ENCODE results near the gene PMEPA1.

The PMEPA1 gene

DNA sequence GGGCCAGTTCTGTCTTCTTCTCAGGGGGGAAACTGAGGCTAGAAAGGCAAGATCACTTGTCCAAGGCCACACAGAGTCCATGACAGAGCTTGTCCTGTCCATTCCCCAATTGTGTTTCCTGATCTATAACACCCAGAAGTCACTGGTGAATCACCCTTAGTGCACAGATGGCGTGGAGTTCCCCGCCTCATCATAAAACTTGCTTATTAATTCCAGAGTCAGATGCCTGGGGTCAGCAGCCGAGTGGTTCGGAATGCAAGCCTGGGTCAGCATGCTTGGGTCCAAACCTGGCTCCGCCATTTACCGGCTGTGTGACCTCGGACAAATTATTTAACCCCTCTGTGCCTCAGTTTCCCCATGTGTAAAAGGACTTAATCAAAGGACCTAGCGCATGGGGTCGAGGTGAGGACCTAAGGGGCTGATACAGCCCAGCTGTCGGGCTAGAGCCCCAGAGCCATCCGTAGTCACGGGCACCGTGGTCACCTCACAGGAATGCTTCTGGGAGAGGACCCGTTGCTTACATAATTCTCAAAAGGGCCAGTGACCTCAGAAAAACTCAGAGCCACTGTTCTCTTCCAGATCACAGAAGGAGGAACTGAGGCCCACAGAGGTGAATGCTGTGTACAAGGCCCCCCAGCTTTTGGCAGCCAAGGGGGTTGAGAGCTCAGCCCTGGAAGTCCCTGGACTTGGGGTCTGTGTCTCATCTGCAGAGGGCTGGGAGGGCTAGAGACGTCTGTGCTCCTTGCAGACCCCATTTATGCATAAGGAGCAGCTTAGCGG is 88.2 kb downstream of the PMEPA1 start (continued):
- TF ChIP-seq ZFHX2 (tag by site-specific recombination; conservative IDR thresholded peaks at IDR 0.05): no peak
- no peak for TF ChIP-seq ZNF202 (tag by site-specific recombination; IDR thresholded peaks at IDR 0.05; ENCODE audit: borderline replicate concordance)

- Histone ChIP-seq H3K4me3 (ENCODE audit: low read depth, low read length) (no peak overlapping the region), H3K36me3 (ENCODE audit: control insufficient read depth in 2 of 2, insufficient read depth in 1 of 2, low read length in 2 of 2) (no peaks in the 10 kb centered on the region), H3K9me3 (ENCODE audit: control insufficient read depth, insufficient read depth, low read depth, low read length) (no peaks in the 10 kb centered on the region), H3K4me1 (ENCODE audit: control insufficient read depth, insufficient read depth, low read length) (peaks cover 3% of the 10 kb centered on the region; the same call in 1 of the 2 replicates), H3K27ac (ENCODE audit: extremely low read depth, low read depth, low read length) (no peak overlapping the region)
- TF ChIP-seq ZNF174 (tag by site-specific recombination; IDR thresholded peaks at IDR 0.05) (no peak), ZNF404 (tag by site-specific recombination; IDR thresholded peaks at IDR 0.05) (no peak), ZNF211 (tag by site-specific recombination; IDR thresholded peaks at IDR 0.05; ENCODE audit: low read depth) (no peak), ZNF768 (tag by site-specific recombination; IDR thresholded peaks at IDR 0.05) (no peak), ZNF114 (tag by site-specific recombination; IDR thresholded peaks at IDR 0.05) (no peak), ZBTB7A (tag by site-specific recombination; IDR thresholded peaks at IDR 0.05; ENCODE audit: low read depth) (no peak), GLI4 (tag by site-specific recombination; IDR thresholded peaks at IDR 0.05) (no peak)
- TF ChIP-seq, protein P1, sequence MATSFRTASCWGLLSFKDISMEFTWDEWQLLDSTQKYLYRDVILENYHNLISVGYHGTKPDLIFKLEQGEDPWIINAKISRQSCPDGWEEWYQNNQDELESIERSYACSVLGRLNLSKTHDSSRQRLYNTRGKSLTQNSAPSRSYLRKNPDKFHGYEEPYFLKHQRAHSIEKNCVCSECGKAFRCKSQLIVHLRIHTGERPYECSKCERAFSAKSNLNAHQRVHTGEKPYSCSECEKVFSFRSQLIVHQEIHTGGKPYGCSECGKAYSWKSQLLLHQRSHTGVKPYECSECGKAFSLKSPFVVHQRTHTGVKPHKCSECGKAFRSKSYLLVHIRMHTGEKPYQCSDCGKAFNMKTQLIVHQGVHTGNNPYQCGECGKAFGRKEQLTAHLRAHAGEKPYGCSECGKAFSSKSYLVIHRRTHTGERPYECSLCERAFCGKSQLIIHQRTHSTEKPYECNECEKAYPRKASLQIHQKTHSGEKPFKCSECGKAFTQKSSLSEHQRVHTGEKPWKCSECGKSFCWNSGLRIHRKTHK (tag by site-specific recombination; IDR thresholded peaks at IDR 0.05): no peak
- CTCF ChIA-PET: interaction anchor here (0.6 to 4.6 kb wide), 4 partner anchors 15 to 589 kb away, joined by 3 to 50 read pairs (median 7); no protein-coding TSS in a partner anchor
- POLR2A ChIA-PET: no interaction called here
These were observed 88.8 kb downstream of the PMEPA1 start for GRCh38 chr20:57620999-57621398.

- POLR2A ChIA-PET: no interaction called here
- no peak for TF ChIP-seq WT1 (tag by site-specific recombination; IDR thresholded peaks at IDR 0.05)
- no peak for TF ChIP-seq ZNF366 (tag by site-specific recombination; conservative IDR thresholded peaks at IDR 0.05)
- TF ChIP-seq OVOL3 (tag by site-specific recombination; IDR thresholded peaks at IDR 0.05): no peak
- TF ChIP-seq SP7 (tag by site-specific recombination; IDR thresholded peaks at IDR 0.05): no peak
- no peak for TF ChIP-seq ZBTB7A (tag by site-specific recombination; IDR thresholded peaks at IDR 0.05; ENCODE audit: low read depth)
- no peak for TF ChIP-seq ZBTB8A (tag by site-specific recombination; IDR thresholded peaks at IDR 0.05)
- no peak for TF ChIP-seq ZNF10 (tag by site-specific recombination; IDR thresholded peaks at IDR 0.05)
- no peak for TF ChIP-seq MYNN (tag by site-specific recombination; IDR thresholded peaks at IDR 0.05; ENCODE audit: borderline replicate concordance)
- no peak for TF ChIP-seq YY1 (tag by site-specific recombination; IDR thresholded peaks at IDR 0.05)
- no peak for TF ChIP-seq ZNF404 (tag by site-specific recombination; IDR thresholded peaks at IDR 0.05)
- TF ChIP-seq GLI4 (tag by site-specific recombination; IDR thresholded peaks at IDR 0.05): no peak
These were observed 89.4 kb downstream of the PMEPA1 start, which contains the start of gene ZBP1 for GRCh38 chr20:57620274-57620990. ZBP1 (minus strand) TSS chr20:57620426; CDS start chr20:57620295, 131 bp downstream.

More at GRCh38 chr20:57620274-57620990, 89.4 kb downstream of the PMEPA1 start, which contains the start of gene ZBP1:
- H3K36me3 ChIP-seq (ENCODE audit: control insufficient read depth in 2 of 2, insufficient read depth in 1 of 2, low read length in 2 of 2): no peaks in the 10 kb centered on the region
- CTCF ChIA-PET: interaction anchor here (0.6 to 2.6 kb wide), 7 partner anchors 34 to 601 kb away, joined by 3 to 11 read pairs (median 4); no protein-coding TSS in a partner anchor
- peaks cover 3% of the 10 kb centered on the region; the same call in 1 of the 2 replicates for H3K4me1 ChIP-seq (ENCODE audit: control insufficient read depth, insufficient read depth, low read length)
- H3K9me3 ChIP-seq (ENCODE audit: control insufficient read depth, insufficient read depth, low read depth, low read length): no peaks in the 10 kb centered on the region
- no peak within 1 kb of the TSS for H3K4me3 ChIP-seq (ENCODE audit: low read depth, low read length)
- H3K27ac ChIP-seq (ENCODE audit: extremely low read depth, low read depth, low read length): no peak within 1 kb of the TSS
